Neural progenitor cell (in vitro differentiated cells): ENCODE measurements around the gene FN3KRP.

Experiments
- EZH2 ChIP-seq: fragments of 200-600 bp; sonication (generic); IDR thresholded peaks from 2 replicates; pipeline ENCODE4 v1.6.1; 2017; ENCODE audit warnings: antibody characterized with exemption, mild to moderate bottlenecking, moderate library complexity
- TF ChIP-seq, protein P1 (sequence below): fragments of 200-600 bp; sonication (generic); IDR thresholded peaks from 2 replicates; pipeline ENCODE4 v1.5.1; 2017; ENCODE audit warnings: antibody characterized with exemption, mild to moderate bottlenecking

GRCh38 chr17:82679586-82680465, 36.7 kb upstream of the FN3KRP start:
- no peak for TF ChIP-seq EZH2
- TF ChIP-seq, protein P1, sequence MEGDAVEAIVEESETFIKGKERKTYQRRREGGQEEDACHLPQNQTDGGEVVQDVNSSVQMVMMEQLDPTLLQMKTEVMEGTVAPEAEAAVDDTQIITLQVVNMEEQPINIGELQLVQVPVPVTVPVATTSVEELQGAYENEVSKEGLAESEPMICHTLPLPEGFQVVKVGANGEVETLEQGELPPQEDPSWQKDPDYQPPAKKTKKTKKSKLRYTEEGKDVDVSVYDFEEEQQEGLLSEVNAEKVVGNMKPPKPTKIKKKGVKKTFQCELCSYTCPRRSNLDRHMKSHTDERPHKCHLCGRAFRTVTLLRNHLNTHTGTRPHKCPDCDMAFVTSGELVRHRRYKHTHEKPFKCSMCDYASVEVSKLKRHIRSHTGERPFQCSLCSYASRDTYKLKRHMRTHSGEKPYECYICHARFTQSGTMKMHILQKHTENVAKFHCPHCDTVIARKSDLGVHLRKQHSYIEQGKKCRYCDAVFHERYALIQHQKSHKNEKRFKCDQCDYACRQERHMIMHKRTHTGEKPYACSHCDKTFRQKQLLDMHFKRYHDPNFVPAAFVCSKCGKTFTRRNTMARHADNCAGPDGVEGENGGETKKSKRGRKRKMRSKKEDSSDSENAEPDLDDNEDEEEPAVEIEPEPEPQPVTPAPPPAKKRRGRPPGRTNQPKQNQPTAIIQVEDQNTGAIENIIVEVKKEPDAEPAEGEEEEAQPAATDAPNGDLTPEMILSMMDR, result peak; percentile 38
